Liver (tissue), 9 donors: Measurements from ENCODE around the gene CDH13. TPM values are rescaled to one million over a fixed set of nuclear protein-coding genes. Genes with fewer than 3 reads are reported as not detected.

ENCODE experiments used
- DNase-seq: peaks from one replicate; pipeline ENCODE4 v3.0.0-alpha.2; 2017; ENCODE audit warnings: low spot score
- H3K27ac ChIP-seq, 2 donors: one replicate each; pipeline ENCODE4 v1.7.0; 2013; ENCODE audit warnings: inconsistent platforms in 2 of 2, low read length in 2 of 2, control low read depth in 1 of 2, low read depth in 1 of 2, mild to moderate bottlenecking in 1 of 2
- H3K27me3 ChIP-seq, 4 donors: one replicate each; pipeline versions ENCODE4 v1.6.1 to v1.7.0; 2013; ENCODE audit warnings: low read length in 3 of 4, inconsistent platforms in 1 of 4, mild to moderate bottlenecking in 1 of 4, moderate library complexity in 1 of 4; ENCODE audit not compliant: control insufficient read depth in 4 of 4, insufficient read depth in 4 of 4
- H3K36me3 ChIP-seq, 4 donors: one replicate each; pipeline versions ENCODE4 v1.6.1 to v1.7.0; 2013; ENCODE audit warnings: low read length in 3 of 4, mild to moderate bottlenecking in 3 of 4, low read depth in 1 of 4, moderate library complexity in 1 of 4; ENCODE audit not compliant: control insufficient read depth in 4 of 4, insufficient read depth in 3 of 4
- H3K4me1 ChIP-seq, 4 donors: one replicate each; pipeline versions ENCODE4 v1.6.1 to v1.7.0; 2013; ENCODE audit warnings: low read length in 3 of 4, mild to moderate bottlenecking in 3 of 4, moderate library complexity in 1 of 4; ENCODE audit not compliant: control insufficient read depth in 4 of 4, insufficient read depth in 4 of 4
- H3K4me3 ChIP-seq, 3 donors: one replicate each; pipeline versions ENCODE4 v1.6.1 to v1.7.0; 2013; ENCODE audit warnings: low read length in 3 of 3, control low read depth in 1 of 3, low read depth in 1 of 3, mild to moderate bottlenecking in 1 of 3
- H3K9ac ChIP-seq, 2 donors: one replicate each; pipeline ENCODE4 v1.7.0; 2013; ENCODE audit warnings: low read length in 2 of 2, mild to moderate bottlenecking in 2 of 2, moderate library complexity in 2 of 2, control low read depth in 1 of 2, low read depth in 1 of 2
- H3K9me3 ChIP-seq, 4 donors: one replicate each; pipeline versions ENCODE4 v1.6.1 to v1.7.0; 2013; ENCODE audit warnings: low read length in 3 of 4; ENCODE audit not compliant: control insufficient read depth in 4 of 4
- ATF3 ChIP-seq: IDR thresholded peaks from 2 replicates; pipeline ENCODE4 v1.6.1; 2016; ENCODE audit warnings: antibody characterized with exemption
- CTCF ChIP-seq: fragments of 150-350 bp; IDR thresholded peaks from 2 replicates; pipeline ENCODE4 v1.5.1; 2017; ENCODE audit warnings: improper control_type of control experiment, low read depth, low read length; ENCODE audit not compliant: missing input control
- EGR1 ChIP-seq, 2 donors: IDR thresholded peaks; 2 replicates each; pipeline ENCODE4 v1.6.1; 2016 to 2018; ENCODE audit warnings: antibody characterized with exemption in 2 of 2, low read depth in 2 of 2
- FOXA1 ChIP-seq: IDR thresholded peaks from 2 replicates; pipeline ENCODE4 v1.6.1; 2016; ENCODE audit warnings: antibody characterized with exemption
- FOXA2 ChIP-seq: IDR thresholded peaks from 2 replicates; pipeline ENCODE4 v1.6.1; 2016; ENCODE audit warnings: antibody characterized with exemption
- HNF4A ChIP-seq, 2 donors: conservative IDR thresholded peaks; 2 replicates each; pipeline ENCODE4 v1.6.1; 2016; ENCODE audit warnings: antibody characterized with exemption in 2 of 2, mild to moderate bottlenecking in 2 of 2
- HNF4G ChIP-seq: IDR thresholded peaks from 2 replicates; pipeline ENCODE4 v1.6.1; 2016; ENCODE audit warnings: antibody characterized with exemption
- JUND ChIP-seq, 2 donors: IDR thresholded peaks; 2 replicates each; pipeline ENCODE4 v1.6.1; 2016; ENCODE audit warnings: antibody characterized with exemption in 2 of 2
- MAX ChIP-seq: IDR thresholded peaks from 2 replicates; pipeline ENCODE4 v1.6.1; 2016; ENCODE audit warnings: antibody characterized with exemption
- NR2F2 ChIP-seq: IDR thresholded peaks from 2 replicates; pipeline ENCODE4 v1.6.1; 2016; ENCODE audit warnings: antibody characterized with exemption
- RAD21 ChIP-seq, 2 donors: IDR thresholded peaks; 2 replicates each; pipeline ENCODE4 v1.6.1; 2016; ENCODE audit warnings: antibody characterized with exemption in 2 of 2, mild to moderate bottlenecking in 2 of 2
- REST ChIP-seq: IDR thresholded peaks from 2 replicates; pipeline ENCODE4 v1.6.1; 2016; ENCODE audit warnings: antibody characterized with exemption, mild to moderate bottlenecking
- RXRA ChIP-seq, 2 donors: IDR thresholded peaks; 2 replicates each; pipeline ENCODE4 v1.6.1; 2017 to 2018; ENCODE audit warnings: antibody characterized with exemption in 2 of 2, mild to moderate bottlenecking in 1 of 2
- SP1 ChIP-seq: IDR thresholded peaks from 2 replicates; pipeline ENCODE4 v1.6.1; 2018; ENCODE audit warnings: antibody characterized with exemption, mild to moderate bottlenecking
- TAF1 ChIP-seq: conservative IDR thresholded peaks from 2 replicates; pipeline ENCODE4 v1.6.1; 2016; ENCODE audit warnings: antibody characterized with exemption, mild to moderate bottlenecking
- YY1 ChIP-seq: IDR thresholded peaks from 2 replicates; pipeline ENCODE4 v1.6.1; 2016; ENCODE audit warnings: antibody characterized with exemption, mild to moderate bottlenecking
- WGBS: extraction: QIAGEN DNeasy Blood & Tissue Kit; methylation state at CpG from one replicate; pipeline ENCODE4 v1.1.7; 2013; 5-methylcytosine and 5-hydroxymethylcytosine counted together
- polyA plus RNA-seq, 2 donors: library from polyadenylated mRNA; stranded (reverse) in 1 of 2; unstranded in 1 of 2; fragments of 200-250 nt in 1 of 2; fragments of >200 nt in 1 of 2; fragmentation: Nextera tagmentation in 1 of 2; extraction: Ambion mirVana in 1 of 2; gene quantifications; one replicate each; pipeline versions ENCODE4 v1.2.1 to v1.2.3, GENCODE V29; 2013 to 2015
- total RNA-seq, 2 donors: library from RNA; depleted of rRNA; stranded (reverse); fragments of >200 nt; gene quantifications; one replicate each; pipeline ENCODE4 v1.2.3, GENCODE V29; 2014
- donor health status: healthy.
- donor health status: healthy.
- donor health status: healthy.
- donor health status: healthy.
- donor health status: healthy.

The CDH13 gene
- total and polyA plus RNA-seq, 4 donors: 0.21 to 1.5 (median 0.58) TPM

- 73% methylated on average over 5 of the region's 5 CpGs for WGBS
- Histone ChIP-seq H3K36me3 (no peaks in the 10 kb centered on the region), H3K4me3 (no peak overlapping the region), H3K9me3 (peaks cover 0 to 8% (median 2%) of the 10 kb centered on the region in 4 donors), H3K27me3 (no peaks in the 10 kb centered on the region), H3K4me1 (no peaks in the 10 kb centered on the region), H3K27ac (no peak overlapping the region), H3K9ac (no peak overlapping the region)
- no peak for DNase-seq
- no peak for TF ChIP-seq ATF3
- no peak for TF ChIP-seq JUND (IDR thresholded peaks at IDR 0.05)
- no peak for TF ChIP-seq NR2F2
- no peak for TF ChIP-seq YY1
Observed at GRCh38 chr16:83734136-83734535, 1107.4 kb downstream of the CDH13 start.

GRCh38 chr16:83737729-83738354 is 1111.1 kb downstream of the CDH13 start:
- peaks cover 0 to 5% (median 2%) of the 10 kb centered on the region in 4 donors for H3K9me3 ChIP-seq
- H3K4me1 ChIP-seq: no peaks in the 10 kb centered on the region
- H3K27ac ChIP-seq: no peak overlapping the region
- TF ChIP-seq TAF1: no peak
- no peak for TF ChIP-seq FOXA2
- no peak for TF ChIP-seq JUND (IDR thresholded peaks at IDR 0.05)
- no peak for TF ChIP-seq YY1
- TF ChIP-seq EGR1 (IDR thresholded peaks at IDR 0.05; ENCODE audit: low read depth in 2 of 2): no peak
- no peak for TF ChIP-seq ATF3
- TF ChIP-seq REST: no peak
- TF ChIP-seq CTCF: no peak
- no peak for TF ChIP-seq HNF4A (conservative IDR thresholded peaks at IDR 0.05)
- TF ChIP-seq NR2F2: no peak
- no peak for TF ChIP-seq HNF4G
- TF ChIP-seq SP1: no peak
- TF ChIP-seq RXRA (IDR thresholded peaks at IDR 0.05): no peak
- TF ChIP-seq FOXA1: no peak
- no peak for TF ChIP-seq MAX
- TF ChIP-seq RAD21 (IDR thresholded peaks at IDR 0.05): no peak
- peaks cover 0 to 3% (median 0%) of the 10 kb centered on the region in 4 donors for H3K27me3 ChIP-seq
- H3K36me3 ChIP-seq: no peaks in the 10 kb centered on the region
- DNase-seq: no peak
- 75% methylated on average over 11 of the region's 11 CpGs for WGBS
- no peak overlapping the region for H3K9ac ChIP-seq
- no peak overlapping the region for H3K4me3 ChIP-seq
